T-cell (primary cell): ENCODE data around the gene S100A5. TPM values are rescaled to one million over a fixed set of nuclear protein-coding genes. Genes with fewer than 3 reads are reported as not detected.
"Not testable (repeated sequence)": the region's sequence is repeated elsewhere in the genome, so short reads cannot be mapped to it uniquely, and the experiment has no call there.

Experiments used
- ATAC-seq, 4 experiments: fragments of 200-7000 bp in 3 of 4; fragments of 150-1000 bp in 1 of 4; cut with Tn5 transposase; replicated peaks in 1 of 4; 1 replicate in 3 of 4; 2 replicates in 1 of 4; pipeline ENCODE4 v1.10.0; 2021; ENCODE audit warnings: moderate library complexity in 3 of 4, mild to moderate bottlenecking in 2 of 4, moderate number of reproducible peaks in 1 of 4
- CTCF ChIA-PET, 2 donors: fragments of 300-600 bp; sonication (Branson Sonifier 250); formaldehyde crosslinking; loops; one replicate each; lab custom pipeline; 2022; ENCODE audit warnings: antibody characterized with exemption in 2 of 2; lab: Charles Lee
- POLR2A ChIA-PET, 2 donors: fragments of 300-600 bp; sonication (Branson Sonifier 250); formaldehyde crosslinking; loops; one replicate each; lab custom pipeline; 2022; ENCODE audit warnings: antibody characterized with exemption in 2 of 2; lab: Charles Lee
- DNase-seq, 35 experiments: peaks; one replicate each; pipeline versions ENCODE4 v3.0.0 to v3.0.0-alpha.2; 2013 to 2023
- H3K27ac ChIP-seq: one replicate; pipeline ENCODE4 v1.5.1; 2013; ENCODE audit warnings: low read length
- H3K27me3 ChIP-seq, 2 experiments: replicated peaks in 1 of 2; 1 replicate in 1 of 2; 2 replicates in 1 of 2; pipeline versions ENCODE4 v1.6.1 to v1.7.0; 2013; ENCODE audit warnings: low read length in 1 of 2, mixed read lengths in 1 of 2; ENCODE audit not compliant: control insufficient read depth in 2 of 2, insufficient read depth in 2 of 2; ENCODE audit errors: extremely low read depth in 1 of 2
- H3K36me3 ChIP-seq, 2 donors: 1 replicate in 1 of 2; 2 replicates in 1 of 2; pipeline versions ENCODE4 v1.6.1 to v1.7.0; 2013; ENCODE audit warnings: low read length in 1 of 2; ENCODE audit not compliant: control insufficient read depth in 2 of 2, insufficient read depth in 1 of 2; ENCODE audit errors: extremely low read depth in 1 of 2
- H3K4me1 ChIP-seq, 2 experiments: 1 replicate in 1 of 2; 2 replicates in 1 of 2; pipeline versions ENCODE4 v1.6.1 to v1.7.0; 2013; ENCODE audit warnings: low read length in 2 of 2, mixed read lengths in 1 of 2; ENCODE audit not compliant: insufficient read depth in 2 of 2, control insufficient read depth in 1 of 2; ENCODE audit errors: extremely low read depth in 1 of 2
- H3K4me3 ChIP-seq, 2 donors: 1 replicate in 1 of 2; 2 replicates in 1 of 2; pipeline versions ENCODE4 v1.5.1 to v1.7.0; 2013; ENCODE audit warnings: mild to moderate bottlenecking in 2 of 2, low read length in 1 of 2, moderate library complexity in 1 of 2; ENCODE audit not compliant: control insufficient read depth in 1 of 2; ENCODE audit errors: extremely low read depth in 1 of 2
- H3K9me3 ChIP-seq: 2 replicates; pipeline ENCODE4 v1.7.0; 2013
- H3K27ac Mint-ChIP-seq, 2 donors: one replicate each; pipeline ENCODE4 v1.8.0; 2020 to 2021; ENCODE audit warnings: mild to moderate bottlenecking in 2 of 2, mixed read lengths in 2 of 2
- H3K27me3 Mint-ChIP-seq, 2 donors: one replicate each; pipeline ENCODE4 v1.8.0; 2021 to 2022; ENCODE audit warnings: mixed read lengths in 2 of 2
- H3K36me3 Mint-ChIP-seq: one replicate; pipeline ENCODE4 v1.8.0; 2021; ENCODE audit warnings: mixed read lengths
- H3K4me1 Mint-ChIP-seq, 3 donors: one replicate each; pipeline ENCODE4 v1.8.0; 2020 to 2022; ENCODE audit warnings: mixed read lengths in 3 of 3, mild to moderate bottlenecking in 1 of 3
- H3K4me3 Mint-ChIP-seq, 3 donors: one replicate each; pipeline ENCODE4 v1.8.0; 2020 to 2022; ENCODE audit warnings: mild to moderate bottlenecking in 3 of 3, mixed read lengths in 3 of 3, moderate library complexity in 3 of 3
- H3K9me3 Mint-ChIP-seq, 3 donors: one replicate each; pipeline ENCODE4 v1.8.0; 2020 to 2022; ENCODE audit warnings: mixed read lengths in 3 of 3
- WGBS: methylation state at CpG from one replicate; pipeline ENCODE4 v1.1.5; 2013; ENCODE audit warnings: missing lambda C conversion rate; ENCODE audit not compliant: insufficient coverage; 5-methylcytosine and 5-hydroxymethylcytosine counted together
- total RNA-seq, 35 experiments: library from RNA in 6 of 35; stranded (reverse) in 6 of 35; fragments of 120-200 nt in 1 of 35; gene quantifications; one replicate each; pipeline versions ENCODE4 v1.2.1 to v1.2.4 and lab custom pipeline; 2013 to 2026

The S100A5 gene
- total RNA-seq (1 to 10 TPM in 3 of 5 donors, under 1 TPM in 1, not detected in 1; 0.36 to 1.6 (median 1.2) TPM), total RNA-seq (lab: John Stamatoyannopoulos, UW) (0.11 to 1.4 (median 0.44) reads per million in 29 experiments)
- total RNA-seq (2013), result 0.28 TPM

- H3K9me3 ChIP-seq, result no peaks in the 10 kb centered on the region
- 36% methylated on average over 10 of the region's 11 CpGs for WGBS
- no peaks in the 10 kb centered on the region for H3K27me3 ChIP-seq
- peak within 1 kb of the TSS; percentile 8 to 17 for H3K4me3 ChIP-seq
- Mint-ChIP-seq H3K4me3 (peak within 1 kb of the TSS; percentile 51 to 78 (median 59)), H3K4me1 (peaks cover 75 to 88% (median 85%) of the 10 kb centered on the region in 3 donors), H3K9me3 (no peaks in the 10 kb centered on the region), H3K27me3 (no peaks in the 10 kb centered on the region), H3K27ac (peak within 1 kb of the TSS; percentile 100), H3K36me3 (peaks cover 21% of the 10 kb centered on the region)
- DNase-seq (peak in 34 of 35 experiments; percentile 11 to 74 (median 36)), ATAC-seq (peak in 3 of 4 experiments; percentile 41 to 51 (median 48))
- POLR2A ChIA-PET, result no interaction called here
- peaks cover 60 to 78% of the 10 kb centered on the region in 2 experiments for H3K4me1 ChIP-seq
- H3K36me3 ChIP-seq, result peaks cover 0 to 18% of the 10 kb centered on the region in 2 donors
- peak within 1 kb of the TSS; percentile 86 for H3K27ac ChIP-seq
- CTCF ChIA-PET, result interaction anchor here (0.7 to 2.7 kb wide), 3 partner anchors 8 to 16 kb away, joined by 7 to 13 read pairs (median 7); no protein-coding TSS in a partner anchor
These were observed at the start of gene S100A5 for GRCh38 chr1:153540394-153541361. Gene S100A5, minus strand, starts transcription at chr1:153540934. Its CDS starts 743 bp downstream, at chr1:153540191.

GRCh38 chr1:153588482-153588881 lies 47.7 kb upstream of the S100A5 start:
- WGBS, result no CpG with 5 or more reads among the region's 2 CpGs
- ATAC-seq, result no peak
- H3K9me3 Mint-ChIP-seq, result no peaks in the 10 kb centered on the region

GRCh38 chr1:153588033-153588432 lies 47.3 kb upstream of the S100A5 start:
- H3K36me3 Mint-ChIP-seq, H3K27ac Mint-ChIP-seq, H3K4me3 Mint-ChIP-seq, H3K27ac ChIP-seq, ATAC-seq, H3K36me3 ChIP-seq, DNase-seq, H3K9me3 Mint-ChIP-seq, H3K4me1 Mint-ChIP-seq, CTCF ChIA-PET, POLR2A ChIA-PET, H3K4me1 ChIP-seq, H3K4me3 ChIP-seq, H3K9me3 ChIP-seq: not testable (repeated sequence)
- peaks cover 0 to 11% of the 10 kb centered on the region in 2 experiments for H3K27me3 ChIP-seq
- H3K27me3 Mint-ChIP-seq, result peaks cover 4 to 11% of the 10 kb centered on the region in 2 donors
- no CpG with 5 or more reads among the region's 10 CpGs for WGBS

More at GRCh38 chr1:153588482-153588881, 47.7 kb upstream of the S100A5 start:
- no peaks in the 10 kb centered on the region for H3K4me1 Mint-ChIP-seq
- no peak overlapping the region for H3K27ac Mint-ChIP-seq
- Histone ChIP-seq H3K36me3 (no peaks in the 10 kb centered on the region), H3K4me1 (no peaks in the 10 kb centered on the region), H3K9me3 (no peaks in the 10 kb centered on the region), H3K27me3 (peaks cover 0 to 11% of the 10 kb centered on the region in 2 experiments), H3K4me3 (no peak overlapping the region), H3K27ac (no peak overlapping the region)
- no peak overlapping the region for H3K4me3 Mint-ChIP-seq
- ChIA-PET POLR2A (no interaction called here), CTCF (no interaction called here)
- no peaks in the 10 kb centered on the region for H3K36me3 Mint-ChIP-seq
- DNase-seq, result no peak
- H3K27me3 Mint-ChIP-seq, result peaks cover 4 to 11% of the 10 kb centered on the region in 2 donors

GRCh38 chr1:153587314-153587713 lies 46.6 kb upstream of the S100A5 start:
- no peaks in the 10 kb centered on the region for H3K9me3 Mint-ChIP-seq
- POLR2A ChIA-PET, result interaction anchor here in 1 of 2 donors (0.6 kb wide), 1 partner anchor 27 kb away, joined by 3 read pairs; no protein-coding TSS in a partner anchor
- 86% methylated on average over 1 of the region's 5 CpGs for WGBS

GRCh38 chr1:153586347-153586746 lies 45.6 kb upstream of the S100A5 start:
- H3K27me3 ChIP-seq, result peaks cover 0 to 11% of the 10 kb centered on the region in 2 experiments
- no peak overlapping the region for H3K4me3 Mint-ChIP-seq

More at GRCh38 chr1:153587314-153587713, 46.6 kb upstream of the S100A5 start:
- H3K27ac ChIP-seq, result no peak overlapping the region
- CTCF ChIA-PET, result interaction anchor here in 1 of 2 donors (0.9 kb wide), 1 partner anchor 15 kb away, joined by 4 read pairs; no protein-coding TSS in a partner anchor
- Mint-ChIP-seq H3K4me3 (no peak overlapping the region), H3K36me3 (no peaks in the 10 kb centered on the region), H3K27ac (no peak overlapping the region), H3K4me1 (no peaks in the 10 kb centered on the region), H3K27me3 (peaks cover 4 to 11% of the 10 kb centered on the region in 2 donors)
- no peak for DNase-seq
- no peaks in the 10 kb centered on the region for H3K36me3 ChIP-seq
- peaks cover 0 to 11% of the 10 kb centered on the region in 2 experiments for H3K27me3 ChIP-seq
- H3K4me3 ChIP-seq, result no peak overlapping the region
- ATAC-seq, result no peak
- H3K9me3 ChIP-seq, result no peaks in the 10 kb centered on the region
- H3K4me1 ChIP-seq, result no peaks in the 10 kb centered on the region

GRCh38 chr1:153585006-153585405 lies 44.3 kb upstream of the S100A5 start:
- ATAC-seq, result no peak
- H3K36me3 ChIP-seq, result no peaks in the 10 kb centered on the region
- Mint-ChIP-seq H3K4me3 (no peak overlapping the region), H3K4me1 (no peaks in the 10 kb centered on the region), H3K9me3 (no peaks in the 10 kb centered on the region), H3K27ac (no peak overlapping the region), H3K27me3 (peaks cover 4 to 11% of the 10 kb centered on the region in 2 donors), H3K36me3 (no peaks in the 10 kb centered on the region)
- H3K9me3 ChIP-seq, result no peaks in the 10 kb centered on the region
- H3K4me3 ChIP-seq, result no peak overlapping the region
- CTCF ChIA-PET, result no interaction called here
- peaks cover 0 to 17% of the 10 kb centered on the region in 2 experiments for H3K27me3 ChIP-seq
- no peak overlapping the region for H3K27ac ChIP-seq
- POLR2A ChIA-PET, result no interaction called here
- 71% methylated on average over 1 of the region's 1 CpG for WGBS
- no peaks in the 10 kb centered on the region for H3K4me1 ChIP-seq
- no peak for DNase-seq

More at GRCh38 chr1:153586347-153586746, 45.6 kb upstream of the S100A5 start:
- no peak overlapping the region for H3K27ac ChIP-seq
- Mint-ChIP-seq H3K9me3 (no peaks in the 10 kb centered on the region), H3K36me3 (no peaks in the 10 kb centered on the region), H3K4me1 (no peaks in the 10 kb centered on the region), H3K27me3 (peaks cover 4 to 11% of the 10 kb centered on the region in 2 donors), H3K27ac (peak overlapping the region in 1 of 2 donors; percentile 16)
- H3K4me1 ChIP-seq, result no peaks in the 10 kb centered on the region
- H3K9me3 ChIP-seq, result no peaks in the 10 kb centered on the region
- ChIA-PET POLR2A (no interaction called here), CTCF (interaction anchor here in 1 of 2 donors (0.9 kb wide), 1 partner anchor 14 kb away, joined by 4 read pairs; no protein-coding TSS in a partner anchor)
- no peaks in the 10 kb centered on the region for H3K36me3 ChIP-seq
- no peak for ATAC-seq
- 80% methylated on average over 1 of the region's 1 CpG for WGBS
- no peak for DNase-seq
- no peak overlapping the region for H3K4me3 ChIP-seq
